CD8-positive, alpha-beta memory T cell (primary cell): ENCODE data around the gene SEL1L. TPM values are rescaled to one million over a fixed set of nuclear protein-coding genes. Genes with fewer than 3 reads are reported as not detected.
"Not testable (repeated sequence)": the region's sequence is repeated elsewhere in the genome, so short reads cannot be mapped to it uniquely, and the experiment has no call there.

ENCODE experiments used
- CTCF ChIA-PET: fragments of 350-600 bp; sonication (Branson Sonifier 250); formaldehyde crosslinking; loops from one replicate; lab custom pipeline; 2021; ENCODE audit warnings: antibody characterized with exemption; lab: Charles Lee
- POLR2A ChIA-PET: fragments of 350-600 bp; sonication (Branson Sonifier 250); formaldehyde crosslinking; loops from one replicate; lab custom pipeline; 2021; ENCODE audit warnings: antibody characterized with exemption; lab: Charles Lee
- DNase-seq, 5 donors: peaks; one replicate each; pipeline versions ENCODE4 v3.0.0 to v3.0.0-alpha.2; 2020 to 2022; ENCODE audit warnings: mixed read lengths in 1 of 5
- H3K27ac ChIP-seq: one replicate; pipeline ENCODE4 v1.7.0; 2013; ENCODE audit warnings: low read depth, mild to moderate bottlenecking, low read length, moderate library complexity
- H3K27me3 ChIP-seq: 2 replicates; pipeline ENCODE4 v1.7.0; 2013; ENCODE audit warnings: low read length, mild to moderate bottlenecking; ENCODE audit not compliant: insufficient read depth, poor library complexity, severe bottlenecking
- H3K36me3 ChIP-seq: 2 replicates; pipeline ENCODE4 v1.7.0; 2013; ENCODE audit warnings: mild to moderate bottlenecking, low read length, moderate library complexity; ENCODE audit not compliant: insufficient read depth
- H3K4me1 ChIP-seq: 2 replicates; pipeline ENCODE4 v1.7.0; 2013; ENCODE audit warnings: mild to moderate bottlenecking, low read length, moderate library complexity; ENCODE audit not compliant: insufficient read depth
- H3K4me3 ChIP-seq: 2 replicates; pipeline ENCODE4 v1.7.0; 2013; ENCODE audit warnings: mild to moderate bottlenecking, low read length
- H3K9me3 ChIP-seq: 2 replicates; pipeline ENCODE4 v1.7.0; 2013; ENCODE audit warnings: mild to moderate bottlenecking, low read length
- H3K27ac Mint-ChIP-seq, 8 donors: one replicate each; pipeline ENCODE4 v1.8.0; 2020 to 2021; ENCODE audit warnings: mixed read lengths in 8 of 8, mild to moderate bottlenecking in 6 of 8, inconsistent platforms in 3 of 8, moderate library complexity in 3 of 8
- H3K27me3 Mint-ChIP-seq, 2 donors: one replicate each; pipeline ENCODE4 v1.8.0; 2020 to 2021; ENCODE audit warnings: mixed read lengths in 2 of 2, mild to moderate bottlenecking in 1 of 2, moderate library complexity in 1 of 2
- H3K36me3 Mint-ChIP-seq, 3 donors: one replicate each; pipeline ENCODE4 v1.8.0; 2020 to 2021; ENCODE audit warnings: mixed read lengths in 3 of 3, inconsistent platforms in 1 of 3, mild to moderate bottlenecking in 1 of 3
- H3K4me1 Mint-ChIP-seq, 3 donors: one replicate each; pipeline ENCODE4 v1.8.0; 2020 to 2021; ENCODE audit warnings: mixed read lengths in 3 of 3, inconsistent platforms in 1 of 3, mild to moderate bottlenecking in 1 of 3
- H3K4me3 Mint-ChIP-seq, 7 donors: one replicate each; pipeline ENCODE4 v1.8.0; 2020 to 2021; ENCODE audit warnings: mixed read lengths in 7 of 7, mild to moderate bottlenecking in 6 of 7, moderate library complexity in 4 of 7, inconsistent platforms in 2 of 7
- H3K9me3 Mint-ChIP-seq, 5 donors: one replicate each; pipeline ENCODE4 v1.8.0; 2020 to 2022; ENCODE audit warnings: mixed read lengths in 5 of 5, mild to moderate bottlenecking in 3 of 5, moderate library complexity in 2 of 5, inconsistent platforms in 1 of 5
- polyA plus RNA-seq: library from polyadenylated mRNA; unstranded; fragments of 300-500 nt; fragmentation: Illumina TruSeq; gene quantifications from one replicate; pipeline ENCODE4 v1.2.3, GENCODE V29; 2021
- total RNA-seq, 2 experiments: library from RNA; stranded (reverse); gene quantifications; one replicate each; pipeline ENCODE4 v1.2.3, GENCODE V29; 2021

Gene SEL1L
- total and polyA plus RNA-seq, 3 experiments from 2014 or later = 21.7 to 64.8 (median 61.4) TPM

DNA sequence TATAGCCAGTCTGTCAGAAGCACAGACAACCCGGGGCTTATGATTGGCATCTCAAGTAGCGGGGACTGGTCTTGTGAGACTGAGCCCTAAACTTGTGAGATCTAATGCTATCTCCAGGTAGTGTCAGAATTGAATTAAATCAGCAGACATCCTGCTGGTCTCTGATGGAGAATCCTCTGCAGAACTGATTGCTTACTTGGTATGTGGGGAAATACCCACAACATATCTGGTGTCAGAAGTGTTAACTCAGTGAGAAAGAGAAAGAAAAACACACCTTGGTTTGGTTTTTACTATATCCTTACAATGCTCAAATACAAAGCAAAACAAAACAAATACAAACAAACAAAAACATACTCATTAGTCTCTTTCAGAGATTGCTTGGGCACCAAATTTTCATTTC lies 10.0 kb downstream of the SEL1L start:
- Histone ChIP-seq H3K9me3 (no peaks in the 10 kb centered on the region), H3K27ac (no peak overlapping the region), H3K4me1 (peaks cover 21% of the 10 kb centered on the region), H3K36me3 (peaks cover 9% of the 10 kb centered on the region), H3K4me3 (no peak overlapping the region), H3K27me3 (no peaks in the 10 kb centered on the region)
- ChIA-PET POLR2A (no interaction called here), CTCF (no interaction called here)
- H3K9me3 Mint-ChIP-seq = no peaks in the 10 kb centered on the region
- H3K27me3 Mint-ChIP-seq = no peaks in the 10 kb centered on the region
- peak overlapping the region in 3 of 8 donors; percentile 6 to 31 (median 22) for H3K27ac Mint-ChIP-seq
- H3K4me3 Mint-ChIP-seq = no peak overlapping the region
- no peak for DNase-seq
- peaks cover 57 to 80% (median 78%) of the 10 kb centered on the region in 3 donors for H3K4me1 Mint-ChIP-seq
- peaks cover 0 to 86% (median 22%) of the 10 kb centered on the region in 3 donors for H3K36me3 Mint-ChIP-seq

DNA sequence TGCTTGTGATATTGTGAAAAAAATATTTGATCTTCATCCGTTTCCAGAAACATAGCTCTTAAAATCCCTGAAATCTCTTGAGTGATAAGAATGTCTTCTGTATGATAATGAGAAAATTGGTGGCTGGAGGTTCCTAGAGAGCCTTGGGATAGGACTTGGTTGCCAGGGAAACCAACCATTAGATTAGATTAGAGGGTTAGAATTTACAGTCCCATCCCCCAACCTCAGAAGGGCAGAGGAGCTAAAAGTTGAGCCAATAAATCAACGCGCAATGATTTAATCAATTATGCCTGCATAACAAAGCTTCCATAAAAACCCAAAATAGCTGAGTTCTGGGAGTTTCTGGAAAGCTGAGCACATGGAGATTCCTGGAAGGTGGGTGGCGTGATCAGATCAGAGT lies 10.6 kb downstream of the SEL1L start:
- Mint-ChIP-seq H3K27me3 (no peaks in the 10 kb centered on the region), H3K9me3 (no peaks in the 10 kb centered on the region), H3K27ac (peak overlapping the region in 1 of 8 donors; percentile 18), H3K36me3 (peaks cover 0 to 84% (median 22%) of the 10 kb centered on the region in 3 donors), H3K4me3 (no peak overlapping the region), H3K4me1 (peaks cover 51 to 74% (median 72%) of the 10 kb centered on the region in 3 donors)
- ChIA-PET CTCF (no interaction called here), POLR2A (no interaction called here)
- peaks cover 21% of the 10 kb centered on the region for H3K4me1 ChIP-seq
- H3K4me3 ChIP-seq = no peak overlapping the region
- H3K27me3 ChIP-seq = no peaks in the 10 kb centered on the region
- no peak for DNase-seq
- H3K27ac ChIP-seq = no peak overlapping the region
- peaks cover 10% of the 10 kb centered on the region for H3K36me3 ChIP-seq
- no peaks in the 10 kb centered on the region for H3K9me3 ChIP-seq

DNA sequence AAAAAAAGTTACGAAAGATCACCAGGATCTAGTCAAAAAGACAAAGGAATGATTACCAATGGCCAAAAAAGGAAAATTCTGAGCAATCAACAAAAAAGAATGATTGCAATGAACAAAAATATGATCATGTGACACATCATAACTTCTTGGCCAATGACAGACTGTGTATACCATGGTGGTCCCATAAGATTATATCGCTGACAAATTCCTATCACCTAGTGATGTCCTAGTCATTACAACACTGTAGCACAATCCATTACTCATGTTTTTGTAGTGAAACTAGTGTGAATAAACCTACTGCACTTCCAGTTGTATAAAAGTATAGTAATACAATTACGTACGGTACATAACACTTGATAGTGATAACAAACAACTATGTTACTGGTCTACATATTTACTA lies 12.3 kb downstream of the SEL1L start:
- Mint-ChIP-seq H3K9me3 (no peaks in the 10 kb centered on the region), H3K4me3 (no peak overlapping the region), H3K27me3 (no peaks in the 10 kb centered on the region), H3K4me1 (peaks cover 39 to 62% (median 60%) of the 10 kb centered on the region in 3 donors), H3K27ac (no peak overlapping the region), H3K36me3 (peaks cover 0 to 85% (median 18%) of the 10 kb centered on the region in 3 donors)
- ChIA-PET POLR2A (no interaction called here), CTCF (no interaction called here)
- H3K4me3 ChIP-seq = no peak overlapping the region
- H3K27ac ChIP-seq = no peak overlapping the region
- peaks cover 21% of the 10 kb centered on the region for H3K4me1 ChIP-seq
- no peak for DNase-seq
- peaks cover 23% of the 10 kb centered on the region for H3K36me3 ChIP-seq
- H3K9me3 ChIP-seq = no peaks in the 10 kb centered on the region
- H3K27me3 ChIP-seq = no peaks in the 10 kb centered on the region

DNA sequence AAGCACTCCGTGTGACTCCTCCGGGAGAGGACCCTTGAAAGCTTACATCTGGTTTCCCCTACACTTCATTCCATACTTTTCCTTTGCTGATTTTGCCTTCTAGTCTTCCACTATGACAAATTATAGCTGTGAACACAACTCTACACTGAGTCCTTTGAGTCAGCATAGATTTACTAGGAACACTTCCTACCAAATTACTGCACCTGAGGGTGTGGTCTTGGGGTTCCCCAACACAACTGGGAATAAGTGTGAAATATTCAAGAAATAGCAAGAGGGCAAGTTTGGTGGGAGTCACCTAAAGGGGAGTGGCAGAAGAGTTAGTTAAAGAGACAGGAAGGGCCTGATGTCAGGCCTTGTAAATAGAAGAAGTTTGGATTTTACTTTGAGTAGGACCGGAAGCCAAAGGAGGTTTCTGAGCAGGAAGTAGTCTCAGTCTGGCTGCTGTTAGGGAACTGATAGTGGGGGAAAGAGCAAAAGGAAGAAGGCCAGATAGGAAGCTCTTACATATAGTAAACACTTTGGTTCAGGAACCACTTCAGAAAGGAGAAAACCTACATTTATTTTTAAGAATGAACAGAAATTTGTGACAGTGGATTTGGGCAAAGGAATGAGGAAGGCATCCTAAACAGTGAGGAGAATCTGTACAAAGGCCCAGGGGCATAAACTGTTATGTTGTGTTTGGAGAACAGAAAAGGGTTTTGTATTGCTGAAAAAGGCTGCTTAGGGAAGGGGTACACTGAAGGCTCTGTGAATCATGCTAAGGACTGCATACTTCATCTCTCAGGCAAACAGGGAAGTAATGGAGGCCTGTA lies 14.2 kb downstream of the SEL1L start:
- Histone ChIP-seq H3K9me3 (no peaks in the 10 kb centered on the region), H3K4me3 (no peak overlapping the region), H3K36me3 (peaks cover 24% of the 10 kb centered on the region), H3K4me1 (peaks cover 21% of the 10 kb centered on the region), H3K27me3 (no peaks in the 10 kb centered on the region), H3K27ac (no peak overlapping the region)
- peak overlapping the region in 5 of 7 donors; percentile 5 to 42 (median 30) for H3K4me3 Mint-ChIP-seq
- H3K9me3 Mint-ChIP-seq = no peaks in the 10 kb centered on the region
- H3K27me3 Mint-ChIP-seq = no peaks in the 10 kb centered on the region
- POLR2A ChIA-PET = no interaction called here
- CTCF ChIA-PET = no interaction called here
- H3K27ac Mint-ChIP-seq = peak overlapping the region; percentile 50 to 92 (median 75)
- peaks cover 42 to 60% (median 56%) of the 10 kb centered on the region in 3 donors for H3K4me1 Mint-ChIP-seq
- H3K36me3 Mint-ChIP-seq = peaks cover 0 to 84% (median 16%) of the 10 kb centered on the region in 3 donors
- DNase-seq = no peak

DNA sequence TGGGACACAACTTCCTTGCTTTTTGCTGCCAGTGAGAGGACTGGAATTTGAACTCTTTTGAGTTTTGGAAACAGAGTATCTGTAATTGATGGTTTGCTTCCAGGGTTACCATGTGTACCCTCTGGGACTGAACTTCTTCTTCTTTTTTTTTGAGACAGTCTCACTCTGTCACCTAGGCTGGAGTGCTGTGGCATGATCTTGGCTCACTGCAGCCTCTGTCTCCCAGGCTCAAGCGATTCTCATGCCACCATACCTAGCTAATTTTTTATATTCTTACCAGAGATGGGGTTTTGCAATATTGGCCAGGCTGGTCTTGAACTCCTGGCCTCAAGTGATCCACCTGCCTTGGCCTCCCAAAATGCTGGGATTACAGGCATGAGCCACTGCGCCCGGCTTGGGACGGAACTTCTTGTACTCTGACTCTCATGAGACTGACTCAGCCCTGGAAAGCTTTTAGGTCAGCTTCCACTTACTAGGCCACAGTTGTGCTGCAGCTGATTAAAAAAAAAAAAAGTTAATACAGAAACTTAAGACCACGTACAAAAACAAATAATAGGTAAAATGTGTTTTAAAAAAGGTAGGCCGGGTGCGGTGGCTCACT lies 15.8 kb downstream of the SEL1L start:
- DNase-seq = no peak
- H3K36me3 ChIP-seq = peaks cover 24% of the 10 kb centered on the region
- peaks cover 36 to 56% (median 52%) of the 10 kb centered on the region in 3 donors for H3K4me1 Mint-ChIP-seq
- H3K9me3 ChIP-seq = no peaks in the 10 kb centered on the region
- ChIA-PET CTCF (no interaction called here), POLR2A (interaction anchor here (1.0 kb wide), 1 partner anchor 33 kb away, joined by 3 read pairs; no protein-coding TSS in a partner anchor)
- peaks cover 21% of the 10 kb centered on the region for H3K4me1 ChIP-seq
- no peak overlapping the region for H3K4me3 Mint-ChIP-seq
- H3K27ac ChIP-seq = no peak overlapping the region
- peak overlapping the region in 1 of 8 donors; percentile 67 for H3K27ac Mint-ChIP-seq
- H3K36me3 Mint-ChIP-seq = peaks cover 0 to 83% (median 17%) of the 10 kb centered on the region in 3 donors
- no peaks in the 10 kb centered on the region for H3K27me3 Mint-ChIP-seq
- H3K4me3 ChIP-seq = no peak overlapping the region
- H3K9me3 Mint-ChIP-seq = no peaks in the 10 kb centered on the region
- no peaks in the 10 kb centered on the region for H3K27me3 ChIP-seq

DNA sequence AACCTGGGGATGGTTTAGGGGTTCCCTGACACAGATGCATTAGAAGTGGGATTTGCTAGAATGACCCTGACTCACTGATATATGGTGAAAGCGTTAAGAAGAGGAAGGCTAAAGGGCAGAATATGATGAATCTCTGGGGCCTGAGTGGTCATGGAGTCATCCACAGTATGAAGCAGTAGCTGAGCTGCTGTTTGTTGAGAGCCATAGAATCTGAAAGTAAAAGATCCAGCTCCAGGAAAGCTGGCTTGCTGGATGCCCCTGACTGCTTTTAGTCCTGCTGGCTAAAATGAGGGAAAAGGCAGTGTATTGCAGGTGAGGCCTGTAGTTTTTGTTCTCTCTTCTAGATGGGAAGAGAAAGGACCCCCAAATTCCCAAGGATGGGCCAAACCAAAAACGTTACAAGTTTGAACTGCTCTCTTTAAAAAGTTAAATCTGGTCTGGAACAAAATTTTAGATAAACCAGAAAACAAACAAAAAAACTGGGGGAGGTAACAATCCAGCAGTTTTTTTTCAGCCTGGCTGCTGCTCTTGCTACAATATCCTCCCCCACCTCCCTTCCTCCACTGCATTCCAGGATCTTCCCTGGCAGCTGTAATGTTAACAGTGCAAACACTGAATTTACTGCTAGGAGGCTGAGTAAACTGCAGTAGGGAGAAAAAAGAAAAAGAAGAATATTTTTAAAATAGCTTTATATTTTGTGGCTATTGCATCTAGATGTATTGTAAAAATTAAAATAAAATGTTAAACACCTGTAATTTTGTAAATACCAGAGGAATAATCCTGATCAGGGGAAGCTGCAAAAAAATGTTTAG lies 16.5 kb downstream of the SEL1L start:
- peaks cover 37 to 60% (median 56%) of the 10 kb centered on the region in 3 donors for H3K4me1 Mint-ChIP-seq
- ChIA-PET POLR2A (interaction anchor here (1.0 kb wide), 1 partner anchor 32 kb away, joined by 3 read pairs; no protein-coding TSS in a partner anchor), CTCF (no interaction called here)
- Histone ChIP-seq H3K27ac (no peak overlapping the region), H3K4me1 (peaks cover 21% of the 10 kb centered on the region), H3K27me3 (no peaks in the 10 kb centered on the region), H3K9me3 (no peaks in the 10 kb centered on the region), H3K36me3 (peaks cover 21% of the 10 kb centered on the region), H3K4me3 (no peak overlapping the region)
- no peak for DNase-seq
- H3K27ac Mint-ChIP-seq = peak overlapping the region in 2 of 8 donors; percentile 75 to 78
- no peaks in the 10 kb centered on the region for H3K27me3 Mint-ChIP-seq
- H3K36me3 Mint-ChIP-seq = peaks cover 0 to 83% (median 17%) of the 10 kb centered on the region in 3 donors
- no peak overlapping the region for H3K4me3 Mint-ChIP-seq
- H3K9me3 Mint-ChIP-seq = no peaks in the 10 kb centered on the region

DNA sequence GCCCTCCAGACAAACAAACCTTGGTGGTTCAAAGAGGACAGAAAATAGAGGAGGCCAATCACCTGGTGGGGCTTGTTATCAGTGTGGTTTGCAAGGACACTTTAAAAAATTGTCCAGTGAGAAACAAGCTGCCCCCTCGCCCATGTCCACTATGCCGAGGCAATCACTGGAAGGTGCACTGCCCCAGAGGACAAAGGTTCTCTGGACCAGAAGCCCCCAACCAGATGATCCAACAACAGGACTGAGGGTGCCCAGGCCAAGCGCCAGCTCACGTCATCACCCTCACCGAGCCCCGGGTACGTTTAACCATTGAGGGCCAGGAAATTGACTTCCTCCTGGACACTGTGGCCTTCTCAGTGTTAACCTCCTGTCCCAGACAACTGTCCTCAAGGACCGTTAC lies 17.7 kb downstream of the SEL1L start:
- POLR2A ChIA-PET, H3K9me3 Mint-ChIP-seq, H3K27ac ChIP-seq, H3K27me3 ChIP-seq, DNase-seq, H3K4me3 ChIP-seq, H3K27ac Mint-ChIP-seq, H3K27me3 Mint-ChIP-seq, CTCF ChIA-PET, H3K9me3 ChIP-seq, H3K4me3 Mint-ChIP-seq: not testable (repeated sequence)
- H3K36me3 ChIP-seq = peaks cover 17% of the 10 kb centered on the region
- Mint-ChIP-seq H3K36me3 (peaks cover 0 to 83% (median 18%) of the 10 kb centered on the region in 3 donors), H3K4me1 (peaks cover 41 to 65% (median 60%) of the 10 kb centered on the region in 3 donors)
- H3K4me1 ChIP-seq = peaks cover 20% of the 10 kb centered on the region
